ENCODE results near the gene LMLN.
A peak's percentile ranks its signal among the peaks of the same experiment; 100 is the strongest.
"Not testable (repeated sequence)": the region's sequence is repeated elsewhere in the genome, so short reads cannot be mapped to it uniquely, and the experiment has no call there.

LMLN gene, protein sequence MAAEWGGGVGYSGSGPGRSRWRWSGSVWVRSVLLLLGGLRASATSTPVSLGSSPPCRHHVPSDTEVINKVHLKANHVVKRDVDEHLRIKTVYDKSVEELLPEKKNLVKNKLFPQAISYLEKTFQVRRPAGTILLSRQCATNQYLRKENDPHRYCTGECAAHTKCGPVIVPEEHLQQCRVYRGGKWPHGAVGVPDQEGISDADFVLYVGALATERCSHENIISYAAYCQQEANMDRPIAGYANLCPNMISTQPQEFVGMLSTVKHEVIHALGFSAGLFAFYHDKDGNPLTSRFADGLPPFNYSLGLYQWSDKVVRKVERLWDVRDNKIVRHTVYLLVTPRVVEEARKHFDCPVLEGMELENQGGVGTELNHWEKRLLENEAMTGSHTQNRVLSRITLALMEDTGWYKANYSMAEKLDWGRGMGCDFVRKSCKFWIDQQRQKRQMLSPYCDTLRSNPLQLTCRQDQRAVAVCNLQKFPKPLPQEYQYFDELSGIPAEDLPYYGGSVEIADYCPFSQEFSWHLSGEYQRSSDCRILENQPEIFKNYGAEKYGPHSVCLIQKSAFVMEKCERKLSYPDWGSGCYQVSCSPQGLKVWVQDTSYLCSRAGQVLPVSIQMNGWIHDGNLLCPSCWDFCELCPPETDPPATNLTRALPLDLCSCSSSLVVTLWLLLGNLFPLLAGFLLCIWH

DNA sequence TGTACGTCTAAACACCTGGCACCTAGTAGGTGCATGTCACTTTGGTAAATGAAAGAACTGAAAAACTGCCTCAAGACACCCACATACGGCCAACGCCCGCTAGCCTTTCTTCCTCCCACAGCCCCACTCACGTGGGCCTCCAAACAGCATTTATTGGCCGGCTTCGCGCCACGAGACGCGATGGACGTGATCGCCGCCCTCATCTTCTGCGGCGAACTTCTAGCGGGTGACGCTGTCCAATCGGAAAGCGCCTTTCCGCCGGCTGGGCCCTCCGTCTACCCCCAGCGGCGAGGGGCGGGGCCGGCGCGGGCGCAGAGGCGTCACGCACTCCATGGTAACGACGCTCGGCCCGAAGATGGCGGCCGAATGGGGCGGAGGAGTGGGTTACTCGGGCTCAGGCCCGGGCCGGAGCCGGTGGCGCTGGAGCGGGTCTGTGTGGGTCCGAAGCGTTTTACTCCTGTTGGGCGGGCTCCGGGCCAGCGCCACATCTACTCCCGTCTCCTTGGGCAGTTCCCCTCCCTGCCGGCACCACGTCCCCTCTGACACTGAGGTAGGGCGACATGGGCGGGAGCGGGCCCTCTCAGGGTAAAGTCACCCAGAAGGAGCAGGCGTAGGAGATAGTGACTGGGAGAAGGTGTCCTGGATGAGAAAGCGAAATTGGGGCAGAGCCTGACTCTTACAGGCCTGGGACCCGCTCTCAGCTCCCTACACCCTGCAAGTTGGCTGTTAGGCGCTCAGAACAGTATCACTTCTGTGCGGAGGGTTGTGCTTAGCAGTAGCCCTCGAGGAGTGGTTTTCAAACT, at the start of gene LMLN:
Gene LMLN (plus strand): TSS at position 327 of the 803 bp plus-strand sequence. CDS start 29 bp downstream, at position 356.
- DNase-seq = peak; percentile 96

DNA sequence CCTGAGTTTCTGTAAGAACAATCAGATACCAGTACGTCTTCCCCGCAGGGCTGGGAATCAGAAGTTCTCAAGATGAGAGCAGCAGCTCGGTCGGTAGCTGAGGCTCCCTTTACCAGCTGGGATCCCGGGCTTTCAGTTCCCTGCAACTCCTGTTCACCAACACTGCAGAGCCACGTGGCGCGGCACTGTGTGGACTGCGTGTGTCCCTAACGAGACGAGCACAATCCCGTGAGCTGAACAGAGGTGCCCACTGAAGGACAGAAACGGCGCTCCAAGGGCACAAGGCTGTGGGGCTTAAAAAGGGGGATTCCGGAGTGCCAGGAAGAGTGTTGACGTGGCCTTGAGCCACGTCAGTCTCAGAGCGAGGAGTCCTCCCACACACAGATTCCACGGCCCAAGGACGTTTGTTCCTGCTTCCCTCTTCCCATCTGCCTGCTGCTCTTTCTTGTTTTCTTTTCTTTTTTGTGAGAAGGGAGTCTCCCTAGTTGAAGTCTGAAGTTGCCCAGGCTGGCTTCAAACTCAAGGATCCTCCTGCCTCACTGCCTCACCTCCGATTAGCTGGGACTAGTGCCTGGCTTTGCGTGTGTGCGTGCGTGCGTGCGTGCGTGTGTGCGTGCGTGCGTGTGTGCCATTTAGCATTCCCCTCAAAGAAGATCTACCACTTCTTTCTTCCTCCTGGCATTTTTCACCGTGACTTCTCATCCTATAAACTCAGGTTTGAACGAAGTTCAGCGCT, 47.1 kb upstream of the LMLN start:
- DNase-seq = no peak

DNA sequence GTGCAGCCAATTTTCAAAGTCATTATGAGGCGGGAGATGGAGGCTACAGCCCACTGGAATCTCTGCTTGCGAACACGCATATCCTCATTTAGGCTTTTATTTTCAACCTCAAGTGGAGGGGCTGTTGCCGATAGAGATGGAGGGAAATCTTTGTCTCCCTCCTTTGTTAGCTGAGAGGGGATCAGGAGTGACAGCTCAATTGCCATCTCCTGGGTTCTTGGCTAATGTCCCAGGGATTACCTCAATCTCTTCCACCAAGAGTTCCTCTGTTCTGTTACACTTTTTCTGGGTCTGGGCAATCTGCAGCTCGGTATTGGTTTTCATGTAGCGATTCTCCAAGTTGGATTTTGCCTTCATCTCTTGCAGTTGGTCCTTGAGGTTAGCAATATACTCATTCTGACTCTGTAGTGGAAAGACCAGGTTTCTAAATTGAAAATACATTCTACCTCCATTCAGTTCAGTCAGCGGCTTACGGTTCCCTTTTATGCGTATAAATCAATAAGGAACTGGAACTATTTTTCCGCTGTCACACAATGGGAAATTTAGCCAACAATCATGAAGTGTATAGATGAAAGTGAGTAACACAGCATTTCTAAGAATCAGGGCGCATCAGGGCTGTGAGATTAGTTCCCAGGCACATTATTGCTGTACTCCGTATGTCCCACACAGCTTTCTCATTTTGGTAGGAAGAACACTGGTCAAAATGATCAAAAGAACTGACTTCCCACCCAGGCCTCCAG, 46.2 kb upstream of the LMLN start:
- no peak for DNase-seq

DNA sequence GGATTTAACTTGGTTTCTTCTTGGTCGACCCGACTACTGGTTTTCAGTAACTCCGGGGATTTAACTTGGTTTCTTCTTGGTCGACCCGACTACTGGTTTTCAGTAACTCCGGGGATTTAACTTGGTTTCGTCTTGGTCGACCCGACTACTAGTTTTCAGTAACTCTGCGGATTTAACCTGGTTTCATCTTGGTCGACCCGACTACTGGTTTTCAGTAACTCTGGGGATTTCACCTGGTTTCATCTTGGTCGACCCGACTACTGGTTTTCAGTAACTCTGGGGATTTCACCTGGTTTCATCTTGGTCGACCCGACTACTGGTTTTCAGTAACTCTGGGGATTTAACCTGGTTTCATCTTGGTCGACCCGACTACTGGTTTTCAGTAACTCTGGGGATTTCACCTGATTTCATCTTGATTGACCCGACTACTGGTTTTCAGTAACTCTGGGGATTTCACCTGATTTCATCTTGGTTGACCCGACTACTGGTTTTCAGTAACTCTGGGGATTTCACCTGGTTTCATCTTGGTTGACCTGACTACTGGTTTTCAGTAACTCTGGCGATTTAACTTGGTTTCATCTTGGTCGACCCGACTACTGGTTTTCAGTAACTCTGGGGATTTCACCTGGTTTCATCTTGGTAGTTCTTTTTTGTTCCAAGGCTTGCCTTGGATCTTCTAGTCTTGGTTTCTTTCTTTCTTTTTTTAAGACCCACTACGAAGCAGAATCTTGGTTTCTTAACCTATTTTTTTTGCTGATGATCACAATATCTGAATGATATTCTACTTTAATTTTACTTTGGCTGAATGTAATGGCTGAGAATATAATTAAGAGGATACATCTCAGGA, 38.4 kb upstream of the LMLN start:
- DNase-seq = peak; percentile 23

DNA sequence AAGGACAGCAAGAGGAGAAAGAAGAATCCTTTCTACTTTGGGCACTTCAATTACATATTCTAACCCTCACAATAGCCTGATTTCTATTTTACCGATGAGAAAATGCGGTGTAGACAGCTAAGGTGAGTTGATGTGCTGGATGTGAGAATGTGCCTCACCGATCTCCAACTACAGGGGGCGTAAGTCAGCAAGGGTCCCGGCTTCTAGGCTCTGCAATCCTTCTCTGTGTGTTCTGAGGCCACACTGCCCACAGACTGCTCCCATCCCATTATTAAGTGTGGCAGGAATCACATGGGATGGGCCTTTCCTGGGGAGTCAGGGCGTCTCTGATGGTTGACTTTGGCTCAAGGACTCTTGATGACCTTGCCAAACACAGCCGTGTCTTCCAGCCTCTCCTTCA, 33.6 kb upstream of the LMLN start:
- DNase-seq = peak; percentile 56

DNA sequence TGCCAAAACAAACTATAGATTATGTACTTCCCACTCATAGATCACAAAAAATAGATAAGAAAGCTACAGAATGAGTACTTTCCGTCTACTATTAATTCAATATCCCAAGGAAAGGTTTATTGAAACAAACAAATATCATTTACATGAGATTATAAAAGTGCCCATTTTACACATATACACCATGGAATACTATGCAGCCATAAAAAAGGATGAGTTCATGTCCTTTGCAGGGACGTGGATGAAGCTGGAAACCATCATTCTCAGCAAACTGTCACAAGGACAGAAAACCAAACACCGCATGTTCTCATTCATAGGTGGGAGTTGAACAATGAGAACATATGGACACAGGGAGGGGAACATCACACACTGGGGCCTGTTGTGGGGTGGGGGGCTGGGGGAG, 32.4 kb upstream of the LMLN start:
- not testable (repeated sequence) for DNase-seq

DNA sequence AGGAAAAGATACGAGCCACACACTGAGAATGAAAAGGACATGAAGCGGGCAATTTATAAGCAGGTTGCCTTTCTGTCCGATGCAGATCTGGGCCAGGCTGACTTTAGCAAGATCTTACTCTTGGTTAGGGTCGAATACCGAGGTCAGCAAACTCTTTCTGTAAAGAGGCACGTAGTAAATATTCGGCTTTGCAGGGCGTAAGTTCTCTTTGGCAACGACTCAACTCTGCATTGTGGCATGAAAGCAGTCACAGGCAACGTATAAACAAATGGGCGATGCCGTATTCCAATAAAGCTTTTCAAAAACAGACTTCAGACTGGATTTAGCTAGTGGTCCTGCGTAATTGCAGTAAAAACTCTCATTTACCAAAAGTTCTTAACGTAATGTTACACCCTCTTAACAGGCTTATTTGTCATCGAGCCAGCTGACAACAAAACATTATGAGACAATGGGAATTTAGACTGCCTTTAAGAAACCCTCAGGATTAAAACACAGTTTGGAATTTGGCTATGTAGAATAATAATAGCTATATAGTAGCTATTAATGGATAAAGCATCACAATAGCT, 23.1 kb upstream of the LMLN start:
- no peak for DNase-seq

DNA sequence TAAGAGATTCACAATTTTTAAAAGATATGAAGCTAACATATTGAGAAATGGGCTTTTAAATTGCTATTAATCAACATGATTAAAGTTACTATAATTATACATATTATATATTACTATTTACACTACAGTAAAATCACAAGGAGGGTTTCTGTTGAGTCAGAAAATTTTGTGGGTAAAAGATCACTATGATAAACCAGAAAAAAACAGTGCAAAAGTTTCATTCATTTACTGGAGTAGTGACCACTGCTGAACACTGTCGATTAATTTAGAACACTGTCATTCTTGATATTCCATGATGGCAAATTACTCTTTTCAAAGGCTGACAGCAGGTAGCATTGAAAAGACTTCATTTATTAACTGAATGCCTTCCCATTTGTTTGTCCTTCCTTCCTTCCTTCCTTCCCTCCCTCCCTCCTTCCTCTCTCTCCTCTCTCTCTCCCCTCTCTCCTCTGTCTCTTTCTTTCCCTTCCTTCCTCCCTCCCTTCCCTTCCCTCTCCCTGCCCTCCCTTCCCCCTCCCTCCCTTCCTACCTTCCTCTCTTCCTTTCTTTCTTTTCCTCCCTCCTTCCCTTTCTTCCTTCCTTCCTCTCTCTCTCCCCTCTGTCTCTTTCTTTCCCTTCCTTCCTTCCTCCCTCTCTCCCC, 19.2 kb upstream of the LMLN start:
- DNase-seq = no peak

DNA sequence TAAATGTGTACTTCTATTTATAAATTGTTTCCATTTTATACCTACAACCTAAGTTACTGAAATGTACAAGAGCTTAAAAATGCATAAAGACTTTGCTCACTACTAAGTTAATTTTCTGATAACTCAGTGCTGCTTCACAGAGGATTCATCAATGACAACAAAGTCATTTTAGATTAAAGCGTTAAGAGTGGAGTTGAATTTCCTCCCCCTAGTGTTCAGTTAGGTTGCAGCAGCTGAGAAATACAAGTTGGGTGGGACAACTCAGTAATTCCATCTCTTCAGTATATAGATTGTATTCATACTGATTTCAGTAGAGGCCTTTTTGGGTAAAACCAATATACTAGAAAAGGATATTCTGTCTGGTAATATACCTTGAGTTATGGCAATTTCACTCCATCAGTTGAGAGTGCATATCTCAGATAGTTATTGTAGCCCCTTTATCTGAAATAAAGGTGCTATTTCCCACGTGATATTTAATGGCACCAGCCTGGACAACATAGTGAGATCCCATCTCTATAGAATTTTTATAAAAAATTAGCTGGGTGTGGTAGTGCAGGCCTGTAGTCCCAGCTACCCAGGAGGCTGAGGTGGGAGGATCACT, 17.0 kb upstream of the LMLN start:
- DNase-seq = peak; percentile 34

DNA sequence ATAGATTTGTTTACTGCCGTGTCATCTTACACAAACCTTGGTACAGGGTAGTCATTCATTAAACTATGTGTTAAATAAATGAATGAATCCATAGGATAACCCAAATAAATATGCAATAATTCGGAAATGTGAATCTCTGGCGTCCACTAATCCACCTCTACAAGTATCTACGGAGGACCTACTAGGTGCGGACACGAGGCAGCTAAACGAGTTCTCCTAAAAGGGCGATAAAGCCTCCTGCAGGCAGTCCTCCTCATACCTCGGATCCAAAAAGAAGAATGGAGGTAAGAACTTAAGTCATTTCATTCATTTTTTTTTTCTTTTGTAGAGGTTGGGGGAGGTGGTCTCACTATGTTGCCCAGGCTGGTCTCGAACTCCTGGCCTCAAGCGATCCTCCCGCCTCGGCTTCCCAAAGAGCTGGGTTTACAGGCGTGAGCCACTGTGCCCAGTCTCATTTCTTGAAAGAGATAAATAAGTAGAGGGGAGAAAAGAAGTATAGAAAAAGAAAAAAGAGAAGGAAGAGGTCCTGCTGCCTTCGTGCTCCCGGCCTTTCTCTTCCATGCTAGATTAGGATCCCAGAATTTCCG, 10.7 kb upstream of the LMLN start:
- DNase-seq = no peak

DNA sequence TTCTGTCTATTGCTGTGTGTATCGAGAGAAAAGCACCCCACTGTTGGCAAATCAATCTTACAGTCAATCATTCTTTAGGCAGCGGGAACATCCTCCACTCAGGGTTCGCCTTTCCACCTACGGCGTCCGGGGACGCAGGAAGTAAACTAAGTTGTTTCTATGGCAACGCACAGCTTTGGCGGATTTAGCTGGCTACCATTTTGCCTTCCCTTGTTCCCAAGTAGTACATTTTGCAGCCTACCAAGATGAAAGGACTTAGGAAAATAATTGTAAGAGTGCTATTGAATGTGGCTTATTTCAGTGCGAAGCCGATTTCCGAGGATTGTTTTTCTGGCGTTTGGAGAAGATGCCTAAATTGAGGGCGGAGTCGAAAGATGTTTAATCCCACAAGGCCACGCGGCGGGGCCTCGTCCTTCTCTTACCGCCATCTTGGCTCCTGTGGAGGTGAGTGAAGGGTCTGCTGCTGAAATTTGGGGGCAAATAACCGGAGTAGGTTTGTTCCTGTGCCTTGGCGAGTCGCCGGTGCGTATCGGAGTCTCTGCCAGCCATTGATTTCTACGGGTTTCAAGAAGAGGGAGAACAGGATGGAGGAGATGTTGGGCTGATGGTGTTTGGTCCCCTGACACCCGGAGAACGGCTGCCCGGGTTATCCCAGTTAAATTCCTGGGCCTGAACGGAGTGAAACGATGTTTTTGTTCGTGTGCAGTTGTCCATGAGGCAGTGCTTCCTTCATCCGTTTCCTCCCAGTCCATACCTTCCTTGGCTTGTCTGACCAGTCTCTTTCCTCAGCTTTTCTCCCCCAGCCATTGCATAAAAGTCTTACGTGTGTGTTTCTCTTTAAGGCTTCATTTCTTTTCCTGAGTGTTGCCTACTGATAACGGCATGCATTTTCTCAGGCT, 10.0 kb upstream of the LMLN start, which contains the start of gene RPL35A:
Gene RPL35A (plus strand): TSS at position 413 of the 899 bp plus-strand sequence. CDS start 778 bp downstream, outside the sequence.
- peak; percentile 90 for DNase-seq

DNA sequence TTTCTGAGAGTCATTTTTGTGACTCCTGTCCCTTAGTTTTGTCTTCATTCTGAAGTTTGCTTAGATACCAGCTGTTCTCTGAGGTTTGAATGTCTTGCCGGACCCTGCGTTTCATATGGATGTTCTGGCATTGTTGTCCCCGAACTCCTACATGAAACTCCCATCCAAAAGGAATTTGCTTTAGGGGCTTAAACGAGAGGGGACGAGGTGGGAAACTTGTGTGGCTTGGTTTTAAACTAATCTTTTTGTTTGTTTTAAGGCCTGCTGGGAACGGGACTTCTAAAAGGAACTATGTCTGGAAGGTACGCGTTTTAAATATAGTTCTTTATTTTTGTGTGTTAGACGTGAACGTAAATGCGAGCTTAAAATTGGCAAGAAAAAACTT, 9.3 kb upstream of the LMLN start:
- DNase-seq = no peak

DNA sequence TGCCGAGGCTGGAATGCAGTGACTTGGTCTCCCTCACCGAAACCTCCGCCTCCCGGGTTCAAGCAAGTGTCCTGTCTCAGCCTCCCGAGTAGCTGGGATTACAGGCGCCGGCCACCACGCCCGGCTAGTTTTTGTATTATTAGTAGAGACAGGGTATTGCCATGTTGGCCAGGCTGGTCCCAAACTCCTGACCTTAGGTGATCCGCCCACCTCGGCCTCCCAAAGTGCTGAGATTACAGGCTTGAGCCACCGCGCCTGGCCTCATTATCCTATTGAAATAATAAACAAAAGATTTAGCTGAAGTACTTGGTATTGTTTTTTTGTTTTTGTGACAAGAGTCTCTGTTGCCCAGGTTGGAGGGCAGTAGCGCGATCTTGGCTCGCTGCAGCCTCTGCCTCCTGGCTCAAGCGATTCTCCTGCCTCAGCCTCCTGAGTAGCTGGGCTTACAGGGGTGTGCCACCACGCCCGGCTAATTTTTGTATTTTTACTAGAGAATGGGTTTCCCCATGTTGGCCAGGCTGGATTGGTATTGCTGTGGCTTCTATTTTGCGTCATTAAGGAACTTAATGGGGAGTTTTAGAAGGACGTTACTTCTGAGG, 8.5 kb upstream of the LMLN start:
- DNase-seq = no peak

DNA sequence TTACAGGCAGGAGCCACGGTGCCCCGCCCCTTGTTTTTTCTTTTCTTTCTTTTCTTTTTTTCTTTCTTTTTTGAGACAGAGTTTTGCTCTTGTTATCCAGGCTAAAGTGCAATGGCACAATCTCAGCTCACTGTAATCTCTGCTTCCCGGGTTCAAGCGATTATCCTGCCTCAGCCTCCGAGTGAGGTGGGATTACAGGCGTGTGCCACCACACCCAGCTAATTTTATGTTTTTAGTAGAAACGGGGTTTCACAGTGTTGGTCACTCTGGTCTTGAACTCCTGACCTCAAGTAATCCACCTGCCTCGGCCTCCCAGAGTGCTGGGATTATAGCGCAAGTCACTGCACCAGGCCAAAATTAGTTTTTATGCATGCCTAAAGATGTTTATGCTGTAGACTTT, 7.6 kb upstream of the LMLN start:
- DNase-seq = no peak

DNA sequence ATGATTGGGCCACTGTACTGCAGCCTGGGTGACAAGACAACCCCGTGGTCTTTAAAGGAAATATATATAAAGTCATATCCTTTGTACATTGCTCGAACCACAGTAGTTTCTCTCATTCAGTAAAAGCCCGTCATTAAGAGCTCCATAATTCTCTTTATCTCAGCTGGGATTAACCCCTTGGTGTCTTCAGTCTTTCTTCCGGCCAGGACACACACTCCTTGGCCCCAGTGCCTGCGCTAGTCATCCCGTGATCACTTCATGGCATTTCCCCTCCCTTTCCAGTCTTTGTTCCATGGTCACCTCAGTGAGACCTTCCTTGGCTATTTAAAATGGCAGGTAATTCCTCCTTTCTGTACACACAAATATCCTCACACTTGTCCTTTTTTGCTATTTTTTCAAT, 6.7 kb upstream of the LMLN start:
- DNase-seq = no peak

DNA sequence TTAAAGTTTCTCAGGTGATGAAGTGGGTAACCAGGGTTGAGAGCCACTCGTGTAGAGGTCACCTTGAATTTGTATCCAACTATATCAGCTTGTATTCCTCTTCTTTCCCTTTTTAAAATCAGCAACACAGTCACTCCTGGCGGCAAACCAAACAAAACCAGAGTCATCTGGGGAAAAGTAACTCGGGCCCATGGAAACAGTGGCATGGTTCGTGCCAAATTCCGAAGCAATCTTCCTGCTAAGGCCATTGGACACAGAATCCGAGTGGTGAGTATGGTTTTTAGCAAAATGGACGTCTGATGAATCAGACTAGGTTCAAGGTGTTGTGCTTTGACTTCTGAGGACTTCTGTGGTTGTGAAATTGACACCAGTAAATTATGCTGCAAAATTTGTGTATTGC, 6.1 kb upstream of the LMLN start:
- no peak for DNase-seq

DNA sequence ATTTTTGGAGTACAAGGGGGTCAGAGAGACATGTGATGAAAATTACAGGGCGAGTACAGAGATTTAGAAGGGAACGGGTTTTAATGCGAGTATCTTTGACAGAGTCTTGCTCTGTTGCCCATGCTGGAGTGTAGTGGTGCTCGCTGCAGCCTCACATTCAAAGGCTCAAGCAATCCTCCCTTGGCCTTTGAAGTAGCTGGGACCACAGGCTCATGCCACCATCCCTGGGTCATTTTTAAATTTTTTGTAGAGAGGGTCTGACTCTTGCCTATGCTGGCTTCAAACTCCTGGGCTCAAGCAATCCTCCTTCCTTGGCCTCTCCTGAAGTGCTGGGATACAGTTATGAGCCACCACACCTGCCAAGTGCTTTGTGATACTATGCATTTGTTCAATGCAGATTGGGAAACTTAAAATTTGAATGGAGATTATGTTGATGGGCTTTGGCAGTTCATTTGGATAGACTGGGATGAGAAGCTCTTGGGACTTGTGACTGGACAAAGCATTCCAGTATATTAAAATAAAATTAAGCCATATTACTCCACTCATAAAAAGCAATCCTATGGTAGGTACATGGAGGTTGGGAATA, 4.0 kb upstream of the LMLN start:
- no peak for DNase-seq

DNA sequence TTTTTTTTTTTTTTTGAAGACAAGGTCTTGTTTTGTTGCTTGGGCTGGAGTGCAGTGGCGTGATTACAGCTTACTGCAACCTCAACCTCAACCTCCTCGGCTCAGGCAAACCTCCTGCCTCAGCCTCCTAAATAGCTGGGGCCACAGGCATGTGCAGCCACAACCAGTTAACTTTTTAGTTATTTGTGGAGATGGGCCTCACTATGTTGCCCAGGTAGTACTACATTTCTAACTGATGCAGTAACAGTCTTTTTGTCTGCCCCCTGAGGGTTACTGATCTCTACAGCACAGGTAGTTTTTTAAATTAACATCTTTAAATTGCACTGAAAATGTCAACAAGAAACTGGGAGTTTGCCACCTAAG, 3.4 kb upstream of the LMLN start:
- no peak for DNase-seq

Data from activated CD8-positive, alpha-beta memory T cell treated with anti-CD3 and anti-CD28 coated beads, Interleukin-2, amount 50 U/mL, for 48 hours (primary cell).